NCI-H2196 treated with DMSO at 0.1 percent for 48 hours (cell line): ENCODE measurements around the gene CNOT1.
"Not testable (repeated sequence)": the region's sequence is repeated elsewhere in the genome, so short reads cannot be mapped to it uniquely, and the experiment has no call there.

Experiments used
- DNase-seq: peaks from one replicate; lab custom pipeline; 2025; ENCODE audit not compliant: unreplicated experiment; lab: John Stamatoyannopoulos, UW

CNOT1 gene

GRCh38 chr16:58629733-58630640 is at the start of gene CNOT1:
CNOT1 (minus strand) TSS chr16:58629826; CDS start chr16:58599337, 30,489 bp downstream.
- DNase-seq, result peak; percentile 88

GRCh38 chr16:58678716-58679115 is 49.1 kb upstream of the CNOT1 start:
- no peak for DNase-seq

GRCh38 chr16:58678269-58678668 is 48.6 kb upstream of the CNOT1 start:
- no peak for DNase-seq

- DNase-seq, result no peak
Measured at GRCh38 chr16:58670946-58671583, 41.4 kb upstream of the CNOT1 start.

- DNase-seq, result no peak
Measured at GRCh38 chr16:58670177-58670576, 40.6 kb upstream of the CNOT1 start.

- DNase-seq, result no peak
Measured at GRCh38 chr16:58665200-58665599, 35.6 kb upstream of the CNOT1 start.

GRCh38 chr16:58661199-58661830 is 31.7 kb upstream of the CNOT1 start:
- peak; percentile 37 for DNase-seq

GRCh38 chr16:58659911-58660310 is 30.3 kb upstream of the CNOT1 start:
- DNase-seq, result not testable (repeated sequence)

- no peak for DNase-seq
Measured at GRCh38 chr16:58658796-58659211, 29.2 kb upstream of the CNOT1 start.

- no peak for DNase-seq
Measured at GRCh38 chr16:58656899-58657298, 27.3 kb upstream of the CNOT1 start.

- no peak for DNase-seq
Measured at GRCh38 chr16:58655215-58655596, 25.6 kb upstream of the CNOT1 start.

- DNase-seq, result no peak
Measured at GRCh38 chr16:58654560-58655214, 25.1 kb upstream of the CNOT1 start.

GRCh38 chr16:58652741-58653140 is 23.1 kb upstream of the CNOT1 start:
- DNase-seq, result no peak

GRCh38 chr16:58651965-58652348 is 22.3 kb upstream of the CNOT1 start:
- DNase-seq, result no peak

- DNase-seq, result no peak
Measured at GRCh38 chr16:58649707-58650106, 20.1 kb upstream of the CNOT1 start.

GRCh38 chr16:58647107-58647506 is 17.5 kb upstream of the CNOT1 start:
- no peak for DNase-seq

- no peak for DNase-seq
Measured at GRCh38 chr16:58644765-58645487, 15.3 kb upstream of the CNOT1 start.

GRCh38 chr16:58644108-58644507 is 14.5 kb upstream of the CNOT1 start:
- no peak for DNase-seq

- DNase-seq, result no peak
Measured at GRCh38 chr16:58640949-58641348, 11.3 kb upstream of the CNOT1 start.

- no peak for DNase-seq
Measured at GRCh38 chr16:58639836-58640235, 10.2 kb upstream of the CNOT1 start.

- DNase-seq, result no peak
Measured at GRCh38 chr16:58639230-58639629, 9.6 kb upstream of the CNOT1 start.
